GM12865 (cell line): ENCODE measurements around the gene TMEM266.

Experiments
- DNase-seq: peaks from one replicate; pipeline ENCODE4 v3.0.0; 2010; ENCODE audit warnings: low read depth
- H3K4me3 ChIP-seq: 2 replicates; pipeline ENCODE4 v1.5.1; 2011; ENCODE audit warnings: mild to moderate bottlenecking, low read depth, low read length, control low read depth
- CTCF ChIP-seq: IDR thresholded peaks from 2 replicates; pipeline ENCODE4 v1.5.1; 2011; ENCODE audit warnings: low read length, control low read depth, low read depth, inconsistent platforms; ENCODE audit not compliant: insufficient read depth; ENCODE audit errors: missing control alignments

Gene TMEM266

DNA sequence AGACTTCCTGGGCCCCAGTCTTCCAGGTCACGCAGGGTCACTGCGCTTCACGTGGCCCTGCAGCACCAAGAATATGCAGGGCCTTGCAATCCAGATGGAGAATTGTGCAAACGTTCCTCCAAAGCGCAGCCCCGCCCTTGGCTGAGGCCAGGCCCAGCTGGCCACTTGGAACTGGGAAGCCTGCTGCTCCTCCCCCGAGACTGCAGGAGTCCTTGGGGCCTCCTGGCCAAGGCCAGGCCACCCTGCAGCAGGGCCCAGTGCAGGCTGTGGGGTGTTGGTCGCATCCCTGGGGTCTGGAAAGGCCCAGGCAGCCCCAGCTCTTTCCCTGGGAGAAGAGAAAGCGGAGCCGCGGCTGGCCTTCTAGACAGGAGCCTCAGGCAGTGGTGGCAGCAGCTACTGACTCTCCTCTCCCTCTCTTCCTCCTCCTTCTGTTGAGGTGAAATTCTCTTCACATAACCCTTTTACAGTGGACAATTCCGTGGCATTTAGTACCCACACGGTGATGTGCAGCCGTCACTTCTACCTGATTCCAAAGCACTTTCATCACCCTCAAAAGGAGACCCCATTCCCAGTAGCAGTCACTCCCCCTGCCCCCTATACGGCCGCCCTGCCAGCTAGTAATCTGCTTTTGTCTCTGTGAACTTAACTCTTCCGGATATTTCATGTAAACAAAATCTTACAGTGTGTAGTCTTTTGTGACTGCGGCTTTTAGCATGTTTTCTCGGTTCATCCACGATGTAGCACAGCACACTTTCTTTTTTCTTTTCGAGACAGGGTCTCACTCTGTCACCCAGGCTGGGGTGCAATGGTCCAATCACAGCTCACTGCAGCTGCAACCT is 103.9 kb downstream of the TMEM266 start:
- no peak for DNase-seq
- H3K4me3 ChIP-seq: no peak overlapping the region
- TF ChIP-seq CTCF: no peak

GRCh38 chr15:76164602-76165001 is 104.8 kb downstream of the TMEM266 start:
- no peak for TF ChIP-seq CTCF
- no peak for DNase-seq

GRCh38 chr15:76165951-76166350 is 106.2 kb downstream of the TMEM266 start:
- no peak for DNase-seq
- H3K4me3 ChIP-seq: no peak overlapping the region
- no peak for TF ChIP-seq CTCF

More at GRCh38 chr15:76164602-76165001, 104.8 kb downstream of the TMEM266 start:
- no peak overlapping the region for H3K4me3 ChIP-seq

DNA sequence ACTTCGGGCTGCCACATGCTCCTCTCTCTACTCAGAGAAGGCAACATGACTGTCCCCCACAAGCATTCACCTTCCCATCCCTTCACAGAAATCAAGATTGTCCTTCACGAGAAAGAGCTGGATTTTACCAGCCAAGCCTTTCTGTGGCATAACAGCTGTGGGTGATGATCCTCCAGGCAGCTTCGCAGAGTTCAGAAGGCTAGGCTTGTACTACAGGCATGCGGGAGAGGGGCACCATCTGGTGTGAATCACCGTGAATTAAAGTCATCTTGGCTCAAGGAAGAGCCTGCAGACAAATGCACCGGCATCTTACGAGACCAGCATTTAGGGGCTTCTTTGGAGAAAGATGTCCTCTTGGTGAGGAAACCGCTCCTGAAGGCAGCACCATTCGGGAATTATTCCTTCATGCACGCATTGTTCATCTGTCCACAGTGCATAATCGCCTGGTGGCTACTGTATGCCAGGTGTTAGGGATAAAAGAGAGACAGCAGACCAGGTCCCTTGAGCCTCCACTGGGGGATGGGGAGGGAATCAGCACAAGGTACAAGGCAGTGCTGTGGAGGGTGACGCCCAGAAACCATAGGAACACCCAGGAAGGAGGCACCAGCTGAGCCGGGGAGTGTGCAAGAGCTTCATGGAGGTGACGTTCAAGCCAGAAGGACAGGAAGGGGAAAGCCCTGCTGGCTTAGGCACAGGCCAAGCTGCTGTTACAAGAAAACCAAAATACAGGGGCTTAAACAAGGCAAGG is 108.6 kb downstream of the TMEM266 start:
- DNase-seq: no peak
- H3K4me3 ChIP-seq: no peak overlapping the region
- no peak for TF ChIP-seq CTCF

DNA sequence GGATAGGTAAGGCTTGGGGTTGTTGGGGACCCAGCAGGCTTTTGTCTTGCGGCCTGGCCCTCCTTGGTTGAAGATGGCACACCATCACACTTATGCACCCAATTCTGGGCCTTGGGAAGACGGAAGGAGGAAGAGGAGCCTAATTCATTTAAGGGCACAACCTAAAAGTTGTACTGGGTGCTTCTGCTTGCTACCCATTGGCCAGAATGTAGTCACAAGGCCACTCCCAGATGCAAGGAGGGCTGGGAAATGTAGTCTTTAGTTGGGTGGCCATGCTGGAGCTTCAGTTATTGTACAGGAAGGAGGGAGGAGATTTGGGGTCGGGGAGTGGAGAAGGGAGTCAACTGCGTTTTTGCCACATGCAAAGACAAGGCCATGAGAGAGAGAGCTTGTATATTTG is 109.2 kb downstream of the TMEM266 start:
- TF ChIP-seq CTCF: no peak
- no peak overlapping the region for H3K4me3 ChIP-seq
- peak; percentile 40 for DNase-seq

DNA sequence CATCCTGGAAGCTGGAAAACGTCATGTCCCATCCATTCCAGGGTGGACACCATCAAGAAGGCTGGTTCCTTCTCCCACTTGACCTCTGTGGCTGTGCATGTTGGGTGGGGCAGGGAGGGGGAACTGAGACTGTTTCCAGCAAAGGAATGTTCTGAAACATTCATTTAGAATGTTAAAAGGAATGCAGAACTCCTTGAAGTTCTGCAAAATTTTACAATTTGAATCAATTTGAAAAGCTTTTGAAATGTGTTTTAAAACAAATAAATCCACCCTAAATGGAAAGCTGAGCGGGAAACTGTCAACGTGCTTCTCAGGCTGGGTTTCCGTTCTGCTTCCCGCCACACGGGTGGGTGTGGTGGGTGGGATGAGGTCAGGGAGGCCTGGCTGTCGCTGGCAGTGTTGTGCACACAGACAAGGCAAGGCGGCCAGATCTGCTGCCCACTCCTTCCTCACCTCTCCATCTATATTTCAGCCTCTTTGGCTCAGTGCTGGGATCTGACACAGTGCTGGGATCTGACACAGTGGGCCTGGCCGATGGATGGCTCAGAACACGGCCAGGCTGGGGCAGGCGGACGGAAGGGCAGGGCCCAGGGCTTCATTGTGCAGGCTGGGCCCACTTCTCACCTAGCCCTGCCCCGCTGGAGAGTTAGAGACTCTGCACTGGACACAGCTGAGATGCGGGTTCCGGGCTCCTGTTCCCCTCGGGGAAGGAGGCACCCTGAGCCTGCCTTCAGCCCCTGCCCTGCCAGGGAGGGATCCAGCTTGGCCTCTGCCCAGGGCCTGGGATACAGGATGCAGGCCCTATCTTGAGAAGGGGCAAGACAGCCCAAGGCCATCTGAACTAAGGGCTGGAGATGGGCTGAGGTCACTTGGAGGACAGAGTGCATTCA is 110.4 kb downstream of the TMEM266 start:
- DNase-seq: no peak
- H3K4me3 ChIP-seq: no peak overlapping the region
- no peak for TF ChIP-seq CTCF
